Breast epithelium (tissue), 3 donors: ENCODE data around the gene PLD4.

Experiments
- POLR2A ChIP-seq: fragments of 450-650 bp; IDR thresholded peaks from one replicate; pipeline ENCODE4 v1.6.1; 2016; ENCODE audit warnings: antibody characterized with exemption, mild to moderate bottlenecking, moderate library complexity
- POLR2AphosphoS5 ChIP-seq, 3 donors: sonication (generic); formaldehyde crosslinking; IDR thresholded peaks; one replicate each; pipeline ENCODE4 v1.6.1; 2017; ENCODE audit warnings: antibody characterized with exemption in 3 of 3
- TF ChIP-seq, protein P1 (sequence below), 3 donors: fragments of 450-650 bp; IDR thresholded peaks; one replicate each; pipeline ENCODE4 v1.5.1; 2016 to 2017; ENCODE audit warnings: antibody characterized with exemption in 3 of 3, mild to moderate bottlenecking in 3 of 3, moderate library complexity in 3 of 3

DNA sequence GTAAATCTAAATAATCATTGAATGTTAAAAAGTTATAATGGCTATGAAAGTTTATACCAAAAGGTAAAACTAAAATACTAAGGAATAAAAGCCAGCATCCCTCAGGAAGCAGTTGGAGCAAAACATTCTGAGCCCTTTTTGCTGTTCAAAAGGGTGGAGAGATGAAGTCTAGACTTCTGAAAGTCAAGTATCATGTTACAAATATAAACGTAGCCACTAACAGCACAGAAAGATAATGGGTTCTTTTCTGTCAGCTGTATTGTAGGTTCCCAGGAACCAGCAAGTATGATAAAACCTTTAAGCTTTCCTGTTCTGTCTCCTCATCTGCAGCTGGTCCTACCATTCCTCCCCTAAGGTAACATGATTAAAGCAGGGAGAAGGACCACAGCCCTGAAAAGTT lies 16.4 kb upstream of the PLD4 start:
- TF ChIP-seq, protein P1, sequence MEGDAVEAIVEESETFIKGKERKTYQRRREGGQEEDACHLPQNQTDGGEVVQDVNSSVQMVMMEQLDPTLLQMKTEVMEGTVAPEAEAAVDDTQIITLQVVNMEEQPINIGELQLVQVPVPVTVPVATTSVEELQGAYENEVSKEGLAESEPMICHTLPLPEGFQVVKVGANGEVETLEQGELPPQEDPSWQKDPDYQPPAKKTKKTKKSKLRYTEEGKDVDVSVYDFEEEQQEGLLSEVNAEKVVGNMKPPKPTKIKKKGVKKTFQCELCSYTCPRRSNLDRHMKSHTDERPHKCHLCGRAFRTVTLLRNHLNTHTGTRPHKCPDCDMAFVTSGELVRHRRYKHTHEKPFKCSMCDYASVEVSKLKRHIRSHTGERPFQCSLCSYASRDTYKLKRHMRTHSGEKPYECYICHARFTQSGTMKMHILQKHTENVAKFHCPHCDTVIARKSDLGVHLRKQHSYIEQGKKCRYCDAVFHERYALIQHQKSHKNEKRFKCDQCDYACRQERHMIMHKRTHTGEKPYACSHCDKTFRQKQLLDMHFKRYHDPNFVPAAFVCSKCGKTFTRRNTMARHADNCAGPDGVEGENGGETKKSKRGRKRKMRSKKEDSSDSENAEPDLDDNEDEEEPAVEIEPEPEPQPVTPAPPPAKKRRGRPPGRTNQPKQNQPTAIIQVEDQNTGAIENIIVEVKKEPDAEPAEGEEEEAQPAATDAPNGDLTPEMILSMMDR (IDR thresholded peaks at IDR 0.05): no peak
- TF ChIP-seq POLR2A (no peak), POLR2AphosphoS5 (IDR thresholded peaks at IDR 0.05) (no peak)
